Right renal pelvis (tissue), 4 donors: ENCODE measurements around the gene MFAP5. TPM values are rescaled to one million over a fixed set of nuclear protein-coding genes. Genes with fewer than 3 reads are reported as not detected.
"Not testable (repeated sequence)": the region's sequence is repeated elsewhere in the genome, so short reads cannot be mapped to it uniquely, and the experiment has no call there.

ENCODE experiments used
- DNase-seq, 4 donors: peaks; one replicate each; pipeline ENCODE4 v3.0.0-alpha.2; 2013; ENCODE audit warnings: low read depth in 4 of 4, low spot score in 3 of 4, missing footprints in 1 of 4
- polyA plus RNA-seq, 4 donors: library from polyadenylated mRNA; unstranded; fragments of 120-200 nt; gene quantifications; one replicate each; pipeline ENCODE4 v1.2.1, GENCODE V29; 2013; ENCODE audit not compliant: insufficient read length in 4 of 4

The MFAP5 gene
- polyA plus RNA-seq, 4 donors, result 0.79 to 13.5 (median 2.4) TPM

DNA sequence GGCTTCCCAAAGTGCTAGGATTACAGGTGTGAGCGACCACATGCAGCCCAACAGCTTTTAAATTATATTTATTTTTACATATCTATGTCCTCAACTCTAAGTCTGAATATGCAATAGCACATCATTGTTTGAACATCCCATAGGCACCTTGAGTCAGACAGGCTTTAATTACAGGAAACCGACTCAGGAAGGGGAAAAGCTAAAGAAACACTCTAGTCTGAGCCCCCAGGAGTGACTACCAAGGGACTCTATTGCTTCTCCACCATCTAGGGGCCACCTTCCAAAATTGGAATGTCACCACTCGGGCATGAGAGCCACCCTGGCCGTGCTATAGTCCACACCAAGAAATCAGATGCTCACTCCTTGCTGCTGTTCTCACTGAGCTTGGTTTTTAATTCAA lies 14.0 kb upstream of the MFAP5 start:
- no peak for DNase-seq

DNA sequence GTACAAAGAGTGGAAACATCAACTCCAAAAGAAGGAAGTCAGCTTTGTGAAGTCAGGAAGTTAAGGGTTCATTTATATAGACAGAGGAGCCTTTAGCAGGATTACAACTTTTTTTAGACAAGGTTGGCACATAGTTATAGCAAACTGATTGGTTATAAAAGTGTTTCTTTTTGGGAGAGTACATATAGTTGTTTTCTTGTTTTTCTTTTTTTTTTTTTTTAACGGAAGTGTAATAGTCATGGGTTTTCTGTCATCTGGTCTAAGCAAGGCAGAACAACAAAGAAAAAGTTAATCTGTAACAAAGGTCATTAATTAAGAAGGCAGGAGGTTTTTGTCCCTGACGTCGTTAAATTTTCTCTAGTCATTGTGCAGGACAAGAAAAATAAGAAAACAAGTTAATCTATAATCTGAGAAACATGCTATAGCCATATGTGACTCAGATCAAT lies 13.0 kb upstream of the MFAP5 start:
- no peak for DNase-seq

DNA sequence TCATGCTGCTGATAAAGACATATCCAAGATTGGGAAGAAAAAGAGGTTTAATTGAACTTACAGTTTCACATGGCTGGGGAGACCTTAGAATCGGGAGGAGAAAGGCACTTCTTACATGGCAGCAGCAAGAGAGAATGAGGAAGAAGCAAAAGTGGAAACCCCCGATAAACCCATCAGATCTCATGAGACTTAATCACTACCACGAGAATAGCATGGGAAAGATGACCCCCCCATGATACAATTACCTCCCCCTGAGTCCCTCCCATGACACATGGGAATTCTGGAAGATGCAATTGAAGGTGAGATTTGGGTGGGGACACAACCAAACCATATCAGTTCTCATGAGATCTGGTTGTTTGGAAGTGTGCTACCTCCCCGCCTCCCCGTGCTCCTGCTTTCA lies 9.8 kb upstream of the MFAP5 start:
- DNase-seq, result no peak

DNA sequence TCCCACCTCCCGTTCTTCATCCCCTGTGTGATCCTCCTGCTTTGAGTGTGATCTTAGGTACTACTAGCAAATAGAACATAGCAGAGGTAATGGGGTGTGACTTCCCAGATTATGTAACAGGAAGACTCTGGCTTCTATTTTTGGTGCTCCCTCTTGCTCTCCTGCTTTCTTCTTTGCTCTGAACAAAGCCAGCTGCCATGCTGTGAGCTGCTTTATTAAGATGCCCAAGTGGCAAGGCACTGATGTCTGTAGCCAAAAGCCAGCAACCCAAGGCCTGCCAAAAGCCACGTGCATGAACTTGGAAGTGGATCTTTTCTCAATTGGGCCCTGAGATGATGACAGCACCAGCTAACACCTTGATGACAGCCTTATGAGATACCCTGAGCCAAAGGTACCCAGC lies 5.8 kb upstream of the MFAP5 start:
- no peak for DNase-seq

DNA sequence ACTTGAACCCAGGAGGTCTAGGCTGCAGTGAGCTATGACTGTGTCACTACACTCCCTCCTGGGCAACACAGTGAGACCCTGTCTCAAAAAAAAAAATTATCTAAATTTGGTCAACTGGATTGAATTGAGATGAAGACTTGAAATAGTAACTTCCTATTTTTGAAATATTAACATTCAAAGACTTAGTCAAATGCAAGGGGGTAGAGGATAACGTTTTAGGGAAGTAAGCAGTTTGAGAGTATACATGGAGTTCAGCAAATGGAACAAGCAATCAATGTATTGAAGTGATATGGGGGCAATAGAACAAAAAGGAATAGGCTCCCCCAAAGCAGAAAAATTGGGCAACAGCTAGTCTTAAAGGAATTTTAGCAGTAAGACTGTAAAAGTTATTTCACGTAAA lies 4.6 kb upstream of the MFAP5 start:
- no peak for DNase-seq

DNA sequence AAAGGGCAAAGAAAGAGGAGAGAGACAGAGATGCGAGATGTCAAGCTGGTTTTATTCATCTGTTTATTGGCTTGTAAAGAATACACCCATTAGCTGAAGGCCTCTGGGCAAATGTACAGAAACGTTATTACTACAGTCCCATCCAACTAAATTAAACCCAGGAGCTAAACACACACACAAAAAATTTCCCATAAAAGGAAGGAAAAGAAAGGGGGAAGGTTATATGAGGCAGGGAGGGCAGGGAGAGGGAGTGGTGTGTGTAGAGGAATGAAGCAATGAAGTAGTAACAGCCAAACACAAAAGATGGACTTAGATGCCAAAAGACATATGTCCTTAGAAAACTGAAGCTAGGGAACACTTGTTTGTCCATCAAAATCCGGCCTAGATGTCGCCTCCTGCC lies 3.1 kb upstream of the MFAP5 start:
- DNase-seq, result no peak

DNA sequence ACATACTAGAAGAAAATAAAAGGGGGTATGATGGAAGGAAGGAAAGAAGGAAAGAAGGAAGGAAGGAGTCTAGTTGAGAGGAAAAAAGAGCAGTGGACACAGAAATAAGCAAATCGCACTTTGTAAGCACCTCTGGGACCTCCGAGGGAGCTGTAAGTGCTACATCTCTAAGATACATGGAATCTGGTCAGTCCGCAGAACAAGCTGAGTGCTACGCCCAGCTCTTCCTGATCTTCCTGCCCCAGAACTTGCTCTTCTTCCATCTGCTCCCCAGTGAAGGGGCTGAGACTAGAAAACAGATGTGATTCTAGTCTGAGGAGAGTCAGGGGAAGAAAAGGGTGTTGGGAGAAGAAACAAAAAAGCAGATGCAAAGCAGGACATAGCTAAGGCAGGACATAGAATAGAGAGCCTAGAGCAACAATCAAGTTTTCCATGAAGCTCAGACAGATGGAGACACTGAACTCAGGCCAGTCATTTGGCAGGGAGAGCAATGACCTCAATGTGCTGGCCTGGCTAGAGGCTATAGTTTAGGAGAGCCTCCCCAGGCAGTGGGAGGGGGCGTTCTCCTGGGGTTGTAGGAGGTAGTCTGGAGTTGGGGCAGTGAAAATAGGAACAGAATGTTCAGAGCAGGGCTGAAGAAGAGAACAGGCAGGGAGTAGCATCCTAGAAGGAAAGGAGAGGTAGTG lies 1.7 kb upstream of the MFAP5 start:
- DNase-seq, result no peak

DNA sequence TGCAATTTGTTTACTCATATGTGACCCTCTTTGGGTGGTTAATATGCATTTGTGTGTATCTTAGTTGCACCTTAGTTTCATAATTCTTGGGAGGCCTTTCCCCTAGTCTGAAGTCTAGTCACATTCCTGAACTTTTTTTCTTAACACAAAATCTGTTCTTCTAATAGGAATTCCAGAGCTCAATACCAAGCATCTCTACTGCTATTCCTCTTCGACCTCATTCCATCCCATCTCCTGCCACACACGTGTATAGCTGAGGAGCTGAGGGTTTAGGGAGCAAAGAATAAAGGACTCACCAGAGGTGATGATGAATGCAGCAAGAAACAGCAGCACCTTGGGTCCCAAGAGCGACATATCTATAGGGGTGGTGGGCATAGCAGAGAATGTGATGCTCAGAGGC lies 875 bp downstream of the MFAP5 start:
- no peak for DNase-seq

DNA sequence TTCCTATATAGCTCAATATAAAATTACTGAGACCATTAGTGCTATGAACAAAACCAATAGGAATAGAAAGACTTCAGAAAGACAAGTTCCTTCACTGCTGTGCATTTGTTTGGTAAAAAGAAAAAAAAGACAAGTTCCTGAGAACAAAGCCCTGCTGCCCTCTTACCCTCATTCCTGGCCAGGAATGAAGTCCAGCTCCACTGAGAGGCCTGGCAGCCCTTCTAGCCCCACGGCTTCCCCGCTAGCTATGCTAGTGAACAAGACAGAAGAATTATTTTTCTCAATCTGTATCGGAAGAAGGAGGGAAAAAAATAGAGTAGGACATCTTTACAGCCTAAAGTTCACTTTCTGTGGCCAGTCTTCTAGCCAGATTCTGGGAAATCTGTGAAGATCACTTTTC lies 1.6 kb downstream of the MFAP5 start:
- DNase-seq, result no peak

DNA sequence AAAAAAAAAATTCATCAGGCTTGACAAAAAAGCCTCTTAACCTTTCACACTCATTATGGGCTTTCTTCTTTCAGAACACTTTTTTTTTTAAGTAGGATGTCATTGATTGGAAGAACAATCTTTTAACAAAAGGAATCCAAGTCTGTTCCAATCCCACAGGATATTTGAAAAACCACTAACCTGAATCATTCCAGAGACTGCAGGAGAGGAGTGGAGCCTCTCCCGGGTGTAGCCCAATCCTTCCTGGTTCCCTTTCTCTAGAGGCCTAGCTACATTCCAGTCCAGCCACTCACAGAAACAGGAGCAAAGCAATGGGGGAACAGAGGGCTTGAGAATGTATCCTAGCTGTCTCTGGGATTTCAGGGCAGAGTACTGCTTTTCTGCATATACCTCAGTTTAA lies 4.3 kb downstream of the MFAP5 start:
- DNase-seq, result no peak

DNA sequence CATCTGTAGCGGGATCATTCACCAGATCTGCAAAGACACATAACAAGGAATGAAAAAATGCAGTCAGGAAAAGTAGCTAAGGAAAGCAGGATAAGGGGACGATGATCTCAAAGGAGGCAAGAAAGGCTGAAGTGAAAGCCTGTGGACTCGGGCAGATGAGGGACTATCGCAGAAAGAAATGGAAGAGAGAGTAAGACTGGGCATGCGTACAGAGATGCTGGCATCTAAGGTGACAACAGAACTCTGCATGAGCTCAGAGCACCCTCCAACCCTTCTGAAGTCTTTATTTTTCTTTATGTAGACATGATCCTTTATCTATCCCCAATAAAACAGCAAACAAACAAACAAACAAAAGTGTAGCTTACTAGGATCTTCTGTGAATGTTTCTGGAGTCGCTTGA lies 7.2 kb downstream of the MFAP5 start:
- DNase-seq, result no peak

DNA sequence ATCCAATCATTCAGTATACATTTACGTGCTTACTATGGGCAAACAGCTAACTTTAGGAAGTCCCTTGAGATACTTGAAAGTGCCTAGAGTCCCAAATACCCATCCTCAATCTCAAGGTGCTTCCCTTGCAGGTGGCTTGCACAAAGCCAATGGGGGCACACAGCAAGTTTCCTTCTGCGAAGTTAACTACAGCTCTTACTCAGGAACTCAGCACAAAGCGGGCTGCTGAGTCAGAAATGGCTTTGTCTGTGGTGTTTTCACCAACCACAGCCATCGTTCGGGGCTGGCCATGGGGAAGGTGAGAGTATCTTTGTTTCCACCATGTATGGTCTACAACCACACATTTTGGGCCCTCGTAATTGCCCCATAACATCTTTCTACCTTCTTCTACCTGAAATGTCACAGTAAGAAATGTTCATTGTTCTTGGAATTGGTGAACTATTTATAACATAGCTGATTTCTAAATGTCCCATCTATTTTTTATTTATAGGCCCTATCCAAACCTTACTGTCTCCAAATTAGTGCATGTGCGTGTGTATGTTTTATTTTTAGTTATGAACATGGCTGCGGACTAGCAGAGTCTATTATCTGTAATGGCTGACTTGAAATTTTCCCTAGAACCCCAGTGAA lies 13.9 kb downstream of the MFAP5 start:
- no peak for DNase-seq

DNA sequence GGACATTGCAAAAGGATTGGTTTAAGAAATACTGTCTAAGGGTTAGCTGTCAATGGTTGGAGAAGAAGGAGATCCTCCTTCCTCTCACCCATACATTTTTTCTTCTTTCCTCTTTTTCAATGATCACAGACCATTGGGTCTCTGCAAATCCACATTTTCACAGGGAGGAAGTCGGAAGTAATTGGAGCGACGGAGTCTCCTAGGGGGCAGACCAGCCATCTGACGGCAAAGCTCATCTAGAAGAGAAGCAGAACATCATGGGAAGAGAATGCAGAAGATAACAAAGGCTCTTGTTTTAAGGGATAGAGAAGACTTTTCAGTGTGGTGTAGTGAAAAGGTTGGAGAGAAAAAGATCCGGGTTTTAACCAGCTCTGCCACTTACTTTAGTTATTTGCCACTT lies 14.7 kb downstream of the MFAP5 start:
- no peak for DNase-seq

DNA sequence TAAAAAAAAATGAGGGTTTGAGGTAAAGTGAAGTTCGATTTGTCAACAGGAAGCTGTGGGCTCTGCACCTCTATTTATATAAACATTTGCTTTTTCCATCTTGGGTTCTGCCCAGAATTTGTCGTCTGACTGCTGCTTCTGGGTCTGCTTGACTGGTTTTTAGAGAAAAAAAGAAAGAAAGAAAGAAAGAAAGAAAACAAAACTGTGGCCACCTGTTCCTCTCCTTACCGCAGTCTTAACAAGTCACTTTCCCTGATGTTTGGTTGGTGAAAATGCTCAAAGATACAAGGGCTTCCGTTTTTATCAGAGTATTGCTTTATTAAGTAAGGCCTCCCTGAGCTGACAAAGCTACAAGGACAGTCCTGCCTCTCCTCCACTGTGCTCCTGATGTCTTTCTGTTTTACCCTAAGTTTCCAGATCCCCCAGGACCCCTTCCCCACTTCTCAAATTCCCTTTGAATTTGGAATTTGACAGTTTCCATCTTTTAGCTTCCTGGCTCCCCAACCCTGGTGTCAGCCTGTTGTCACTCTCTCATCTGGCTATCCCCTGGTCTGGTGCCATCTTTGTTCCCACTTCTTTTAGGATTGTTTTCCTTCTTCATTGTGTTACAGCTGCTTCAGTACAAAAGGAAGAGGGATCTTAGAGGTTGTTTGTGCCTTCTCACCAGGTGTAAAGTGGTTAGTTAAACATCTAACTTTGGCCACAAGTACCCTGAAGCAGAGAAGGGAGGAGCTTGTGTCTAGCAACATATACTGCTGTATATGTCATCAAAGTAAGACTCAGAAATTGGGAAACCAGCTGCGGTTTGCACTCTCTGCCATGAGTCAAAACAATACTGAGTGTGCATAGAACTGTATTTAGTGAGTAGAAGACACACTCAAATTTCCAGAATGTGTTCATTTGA lies 18.0 kb downstream of the MFAP5 start:
- no peak for DNase-seq

DNA sequence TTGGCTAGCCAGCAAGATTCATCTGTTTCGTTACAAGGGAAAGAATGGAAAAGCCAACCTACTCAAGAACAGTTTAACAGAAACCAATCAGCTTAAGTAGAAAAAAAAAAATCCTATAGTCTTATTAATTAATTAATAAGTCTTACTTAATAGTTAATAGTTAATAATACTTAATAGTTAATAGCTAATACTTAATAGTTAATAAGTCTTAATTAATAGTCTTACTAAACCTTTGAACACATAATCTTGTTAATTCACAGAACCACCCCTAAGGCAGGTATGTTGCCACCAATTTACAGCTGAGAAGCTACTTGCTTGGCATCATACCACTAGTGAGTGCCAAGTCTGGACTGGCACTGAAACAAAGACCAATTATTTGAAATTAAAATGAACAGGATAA lies 19.9 kb downstream of the MFAP5 start:
- no peak for DNase-seq

DNA sequence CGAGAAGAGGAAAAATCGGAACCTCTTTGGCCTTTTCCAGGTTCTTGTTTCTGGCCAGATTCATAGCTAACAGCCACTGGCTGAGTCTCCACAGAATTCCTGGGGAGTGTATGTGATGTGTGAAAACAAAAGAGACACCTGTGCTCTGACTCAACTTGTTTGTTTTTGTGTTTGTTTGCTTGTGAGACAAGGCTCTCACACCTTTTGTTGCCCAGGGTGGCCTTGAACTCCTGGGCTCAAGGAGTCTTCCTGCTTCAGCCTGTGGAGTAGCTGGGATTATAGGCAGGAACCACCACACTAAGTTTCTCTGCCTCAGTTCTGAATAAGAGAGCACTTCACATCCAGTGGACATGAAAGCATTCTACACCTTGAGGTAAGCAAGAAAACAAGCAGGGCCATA lies 22.7 kb downstream of the MFAP5 start:
- no peak for DNase-seq

DNA sequence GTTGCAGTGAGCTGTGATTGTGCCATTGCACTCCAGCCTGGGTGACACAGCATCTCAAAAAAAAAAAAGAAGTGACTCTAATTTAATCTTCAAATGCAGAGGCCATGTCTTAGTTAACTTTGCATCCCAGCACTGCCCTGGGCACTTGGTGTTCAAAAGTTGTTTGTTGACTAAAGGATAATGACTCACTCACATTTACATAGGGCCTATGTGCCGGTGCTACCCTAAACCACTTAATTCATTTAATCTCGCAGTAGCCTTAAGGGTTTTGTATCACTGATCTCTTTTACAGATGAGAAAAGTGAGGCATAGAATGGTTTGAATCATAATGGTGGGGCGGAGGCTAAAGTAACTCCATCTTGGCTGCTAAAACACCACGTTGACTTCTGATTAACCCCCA lies 23.7 kb downstream of the MFAP5 start:
- DNase-seq, result no peak

DNA sequence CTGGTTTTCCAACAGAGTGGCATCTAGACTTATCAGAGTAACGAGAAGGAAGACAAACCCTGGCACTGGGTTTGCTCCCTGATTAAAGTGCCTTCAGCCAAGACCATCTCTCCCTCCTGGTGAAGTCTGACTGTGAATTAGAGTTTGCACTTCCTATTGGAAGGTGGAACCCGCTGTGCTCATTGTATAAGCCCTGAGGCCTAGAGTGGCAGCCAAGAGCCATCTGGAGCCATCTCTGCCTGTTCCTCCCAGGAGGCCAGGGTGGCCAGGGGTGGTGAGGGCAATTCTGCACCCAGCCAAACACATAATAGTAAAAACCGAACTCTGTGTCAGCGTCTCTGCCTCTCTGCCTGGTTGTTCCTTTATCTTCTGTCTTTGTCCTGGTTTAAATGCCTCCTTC lies 25.0 kb downstream of the MFAP5 start:
- DNase-seq, result no peak

DNA sequence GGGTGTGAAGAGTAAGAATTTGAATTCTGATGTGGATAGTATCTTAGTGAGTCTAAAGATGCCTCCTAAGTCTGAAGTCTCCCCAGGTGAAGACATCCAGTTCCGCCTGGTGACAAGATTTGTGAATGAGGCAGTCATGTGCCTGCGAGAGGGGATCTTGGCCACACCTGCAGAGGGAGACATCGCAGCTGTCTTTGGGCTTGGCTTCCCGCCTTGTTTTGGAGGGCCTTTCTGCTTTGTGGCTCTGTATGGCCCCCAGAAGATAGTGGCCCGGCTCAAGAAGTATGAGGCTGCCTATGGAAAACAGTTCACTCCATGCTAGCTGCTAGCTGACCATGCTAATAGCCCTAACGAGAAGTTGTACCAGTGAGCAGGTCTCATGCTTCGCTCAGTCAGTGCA lies 25.4 kb downstream of the MFAP5 start:
- DNase-seq, result no peak

DNA sequence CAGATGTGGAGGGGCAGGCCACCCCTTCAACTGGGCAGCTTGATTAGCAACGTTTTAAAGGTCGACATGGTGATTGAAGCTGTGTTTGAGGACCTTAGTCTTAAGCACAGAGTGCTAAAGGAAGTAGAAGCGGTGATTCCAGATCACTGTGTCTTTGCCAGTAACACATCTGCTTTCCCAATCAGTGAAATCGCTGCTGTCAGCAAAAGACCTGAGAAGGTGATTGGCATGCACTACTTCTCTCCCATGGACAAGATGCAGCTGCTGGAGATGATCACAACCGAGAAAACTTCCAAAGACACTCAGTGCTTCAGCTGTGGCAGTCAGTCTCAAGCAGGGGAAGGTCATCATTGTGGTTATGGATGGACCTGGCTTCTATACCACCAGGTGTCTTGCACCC lies 26.0 kb downstream of the MFAP5 start:
- no peak for DNase-seq

DNA sequence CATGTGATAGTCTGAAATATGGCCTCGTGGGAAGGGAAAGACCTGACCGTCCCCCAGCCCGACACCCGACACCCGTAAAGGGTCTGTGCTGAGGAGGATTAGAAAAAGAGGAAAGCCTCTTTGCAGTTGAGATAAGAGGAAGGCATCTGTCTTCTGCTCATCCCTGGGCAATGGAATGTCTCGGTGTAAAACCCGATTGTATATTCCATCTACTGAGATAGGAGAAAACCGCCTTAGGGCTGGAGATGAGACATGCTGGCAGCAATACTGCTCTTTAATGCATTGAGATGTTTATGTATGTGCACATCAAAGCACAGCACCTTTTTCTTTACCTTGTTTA lies 26.6 kb downstream of the MFAP5 start:
- DNase-seq, result not testable (repeated sequence)
